SK-N-MC (cell line): ENCODE measurements around the gene CD244.

ENCODE experiments used
- EZH2 ChIP-seq: fragments of 200-600 bp; sonication (generic); IDR thresholded peaks from one replicate; pipeline ENCODE4 v1.6.1; 2017; ENCODE audit warnings: antibody characterized with exemption
- FOXP2 ChIP-seq: optimal IDR thresholded peaks from 2 replicates; pipeline ENCODE3; 2011; ENCODE audit warnings: mild to moderate bottlenecking, moderate library complexity; ENCODE audit not compliant: insufficient read depth; ENCODE audit errors: extremely low read length, control extremely low read depth
- POLR2AphosphoS5 ChIP-seq: IDR thresholded peaks from 2 replicates; pipeline ENCODE4 v1.6.1; 2012; ENCODE audit warnings: mild to moderate bottlenecking, low read depth, low read length, borderline replicate concordance

DNA sequence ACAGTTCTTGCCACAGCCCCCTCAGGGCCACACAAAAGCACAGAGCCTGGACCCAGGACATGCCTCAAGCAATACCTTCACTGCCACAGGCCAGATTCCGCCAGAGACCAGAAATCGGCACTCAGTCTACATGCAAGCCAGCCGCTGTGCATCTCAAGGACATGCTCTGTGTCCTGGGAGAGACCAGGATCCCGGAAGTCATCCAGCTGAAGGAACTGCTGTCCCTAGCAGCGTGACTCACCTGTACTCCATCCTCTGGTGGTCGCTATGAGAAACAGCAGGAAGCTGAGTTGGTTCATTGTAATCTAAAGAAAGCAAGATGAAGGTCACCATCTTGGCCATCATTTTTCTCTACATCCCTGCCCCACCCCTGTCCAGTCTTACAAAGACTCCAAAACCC, 21.9 kb upstream of the CD244 start:
- TF ChIP-seq POLR2AphosphoS5 (no peak), EZH2 (no peak), FOXP2 (no peak)
